Activated naive CD8-positive, alpha-beta T cell treated with anti-CD3 and anti-CD28 coated beads, Interleukin-2, amount 50 U/mL, for 16 hours (primary cell): Measurements from ENCODE around the gene DDX49.

Experiments used
- DNase-seq: peaks from one replicate; pipeline ENCODE4 v3.0.0-alpha.2; 2020; ENCODE audit warnings: low read depth, low spot score

DDX49 gene

GRCh38 chr19:18969931-18970659 lies 50.6 kb downstream of the DDX49 start:
- DNase-seq, result no peak

- DNase-seq, result no peak
Measured at GRCh38 chr19:18972301-18972811, 52.8 kb downstream of the DDX49 start.

- DNase-seq, result no peak
Measured at GRCh38 chr19:18972851-18973250, 53.3 kb downstream of the DDX49 start.

GRCh38 chr19:18975011-18975410 lies 55.5 kb downstream of the DDX49 start:
- no peak for DNase-seq

- DNase-seq, result no peak
Measured at GRCh38 chr19:18975869-18976268, 56.4 kb downstream of the DDX49 start.
